ENCODE data around the gene MIPEP.

The MIPEP gene

GRCh38 chr13:23859904-23860303 is 29.3 kb downstream of the MIPEP start:
- no peaks in the 10 kb centered on the region for H3K4me1 ChIP-seq (ENCODE audit: control insufficient read depth, insufficient read depth, low read length)
- H3K36me3 ChIP-seq (ENCODE audit: control insufficient read depth in 2 of 2, insufficient read depth in 1 of 2, low read length in 2 of 2), result peaks cover 0 to 14% of the 10 kb centered on the region in 2 experiments; a peak in 1 of 3 replicates
- TF ChIP-seq ZBTB6 (tag by site-specific recombination; IDR thresholded peaks at IDR 0.05), result no peak
- no peak for TF ChIP-seq ZNF248 (tag by site-specific recombination; IDR thresholded peaks at IDR 0.05)
- TF ChIP-seq ZXDB (tag by site-specific recombination; IDR thresholded peaks at IDR 0.05), result no peak
- TF ChIP-seq ZFP41 (tag by site-specific recombination; IDR thresholded peaks at IDR 0.05; ENCODE audit: borderline replicate concordance), result no peak
- no peak for TF ChIP-seq SP7 (tag by site-specific recombination; IDR thresholded peaks at IDR 0.05)
- no peak for TF ChIP-seq TCF7L2 (IDR thresholded peaks at IDR 0.05; ENCODE audit: borderline replicate concordance, low read depth, low read length)
- no peak for TF ChIP-seq ZBTB10 (tag by site-specific recombination; IDR thresholded peaks at IDR 0.05)
- TF ChIP-seq ZNF560 (tag by site-specific recombination; IDR thresholded peaks at IDR 0.05; ENCODE audit: borderline replicate concordance), result no peak
- no peak for TF ChIP-seq ZBTB26 (tag by site-specific recombination; optimal IDR thresholded peaks at IDR 0.05)
- TF ChIP-seq PRDM1 (tag by site-specific recombination; IDR thresholded peaks at IDR 0.05), result no peak
- no peak for TF ChIP-seq YY1 (tag by site-specific recombination; IDR thresholded peaks at IDR 0.05)
- TF ChIP-seq ZNF658 (tag by site-specific recombination; IDR thresholded peaks at IDR 0.05), result no peak
- H3K27ac ChIP-seq (ENCODE audit: extremely low read depth, low read depth, low read length), result no peak overlapping the region
- POLR2A ChIA-PET, result no interaction called here
- H3K4me3 ChIP-seq (ENCODE audit: low read depth, low read length), result no peak overlapping the region
- no peaks in the 10 kb centered on the region for H3K9me3 ChIP-seq (ENCODE audit: control insufficient read depth, insufficient read depth, low read depth, low read length)
- CTCF ChIA-PET, result no interaction called here

- ChIA-PET CTCF (interaction anchor here (1.0 kb wide), 1 partner anchor 280 kb away, joined by 3 read pairs; no protein-coding TSS in a partner anchor), POLR2A (interaction anchor here (0.9 kb wide), 1 partner anchor 29 kb away, joined by 3 read pairs; no protein-coding TSS in a partner anchor)
- H3K4me3 ChIP-seq (ENCODE audit: low read depth, low read length), result no peak overlapping the region
- no peak for TF ChIP-seq ZBTB6 (tag by site-specific recombination; IDR thresholded peaks at IDR 0.05)
- TF ChIP-seq HOXA7 (CRISPR knock-in tag; IDR thresholded peaks at IDR 0.05; ENCODE audit: borderline replicate concordance), result no peak
- no peak for TF ChIP-seq ZNF16 (tag by site-specific recombination; IDR thresholded peaks at IDR 0.05; ENCODE audit: low read depth)
- TF ChIP-seq ZNF23 (tag by site-specific recombination; IDR thresholded peaks at IDR 0.05; ENCODE audit: borderline replicate concordance), result no peak
- TF ChIP-seq KLF1 (tag by site-specific recombination; IDR thresholded peaks at IDR 0.05), result no peak
- no peak for TF ChIP-seq ZNF157 (tag by site-specific recombination; IDR thresholded peaks at IDR 0.05)
- no peak for TF ChIP-seq ZXDB (tag by site-specific recombination; IDR thresholded peaks at IDR 0.05)
- TF ChIP-seq PRDM4 (tag by site-specific recombination; IDR thresholded peaks at IDR 0.05), result no peak
- TF ChIP-seq ZNF747 (tag by site-specific recombination; IDR thresholded peaks at IDR 0.05), result no peak
- no peak for TF ChIP-seq ZNF292 (tag by site-specific recombination; IDR thresholded peaks at IDR 0.05; ENCODE audit: borderline replicate concordance, low read depth)
- TF ChIP-seq ZNF398 (tag by site-specific recombination; IDR thresholded peaks at IDR 0.05), result no peak
- TF ChIP-seq ZBTB49 (tag by site-specific recombination; IDR thresholded peaks at IDR 0.05; ENCODE audit: low read depth), result no peak
Observed at GRCh38 chr13:23859455-23859854, 29.7 kb downstream of the MIPEP start.

More at GRCh38 chr13:23859455-23859854, 29.7 kb downstream of the MIPEP start:
- no peaks in the 10 kb centered on the region for H3K9me3 ChIP-seq (ENCODE audit: control insufficient read depth, insufficient read depth, low read depth, low read length)
- H3K27ac ChIP-seq (ENCODE audit: extremely low read depth, low read depth, low read length), result no peak overlapping the region
- no peaks in the 10 kb centered on the region for H3K4me1 ChIP-seq (ENCODE audit: control insufficient read depth, insufficient read depth, low read length)
- H3K36me3 ChIP-seq (ENCODE audit: control insufficient read depth in 2 of 2, insufficient read depth in 1 of 2, low read length in 2 of 2), result peaks cover 0 to 14% of the 10 kb centered on the region in 2 experiments; a peak in 1 of 3 replicates

Data from HEK293 (cell line).